ENCODE measurements around the gene POLR2E. TPM values are rescaled to one million over a fixed set of nuclear protein-coding genes. Genes with fewer than 3 reads are reported as not detected.
A peak's percentile ranks its signal among the peaks of the same experiment; 100 is the strongest.

POLR2E gene
- total and polyA plus RNA-seq, 9 of the 15 experiments (the other 6 are each of a cell fraction or from before 2014, with no cell fraction given): 3.4 to 413 (median 244) TPM

- peak; percentile 99 for TF ChIP-seq NFYB (IDR thresholded peaks at IDR 0.05; ENCODE audit: extremely low read depth, insufficient read length)
- peak; percentile 30; the same call in 1 of the 2 replicates for TF ChIP-seq CEBPZ (IDR thresholded peaks at IDR 0.05; ENCODE audit: borderline replicate concordance, low read depth, low read length)
- TF ChIP-seq PML (IDR thresholded peaks at IDR 0.05; ENCODE audit: low read length): peak; percentile 23; the same call in 1 of the 2 replicates
- TF ChIP-seq BCOR (IDR thresholded peaks at IDR 0.05): peak; percentile 100
- TF ChIP-seq PHF21A (IDR thresholded peaks at IDR 0.05; ENCODE audit: borderline replicate concordance, low read depth): peak; percentile 91; the same call in 1 of the 2 replicates
- no peak for TF ChIP-seq IFI16 (CRISPR knock-in tag; IDR thresholded peaks at IDR 0.05)
- TF ChIP-seq EP400 (IDR thresholded peaks at IDR 0.05): no peak
- TF ChIP-seq, protein P1, sequence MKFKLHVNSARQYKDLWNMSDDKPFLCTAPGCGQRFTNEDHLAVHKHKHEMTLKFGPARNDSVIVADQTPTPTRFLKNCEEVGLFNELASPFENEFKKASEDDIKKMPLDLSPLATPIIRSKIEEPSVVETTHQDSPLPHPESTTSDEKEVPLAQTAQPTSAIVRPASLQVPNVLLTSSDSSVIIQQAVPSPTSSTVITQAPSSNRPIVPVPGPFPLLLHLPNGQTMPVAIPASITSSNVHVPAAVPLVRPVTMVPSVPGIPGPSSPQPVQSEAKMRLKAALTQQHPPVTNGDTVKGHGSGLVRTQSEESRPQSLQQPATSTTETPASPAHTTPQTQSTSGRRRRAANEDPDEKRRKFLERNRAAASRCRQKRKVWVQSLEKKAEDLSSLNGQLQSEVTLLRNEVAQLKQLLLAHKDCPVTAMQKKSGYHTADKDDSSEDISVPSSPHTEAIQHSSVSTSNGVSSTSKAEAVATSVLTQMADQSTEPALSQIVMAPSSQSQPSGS (CRISPR knock-in tag; IDR thresholded peaks at IDR 0.05): no peak
- TF ChIP-seq, protein P2, sequence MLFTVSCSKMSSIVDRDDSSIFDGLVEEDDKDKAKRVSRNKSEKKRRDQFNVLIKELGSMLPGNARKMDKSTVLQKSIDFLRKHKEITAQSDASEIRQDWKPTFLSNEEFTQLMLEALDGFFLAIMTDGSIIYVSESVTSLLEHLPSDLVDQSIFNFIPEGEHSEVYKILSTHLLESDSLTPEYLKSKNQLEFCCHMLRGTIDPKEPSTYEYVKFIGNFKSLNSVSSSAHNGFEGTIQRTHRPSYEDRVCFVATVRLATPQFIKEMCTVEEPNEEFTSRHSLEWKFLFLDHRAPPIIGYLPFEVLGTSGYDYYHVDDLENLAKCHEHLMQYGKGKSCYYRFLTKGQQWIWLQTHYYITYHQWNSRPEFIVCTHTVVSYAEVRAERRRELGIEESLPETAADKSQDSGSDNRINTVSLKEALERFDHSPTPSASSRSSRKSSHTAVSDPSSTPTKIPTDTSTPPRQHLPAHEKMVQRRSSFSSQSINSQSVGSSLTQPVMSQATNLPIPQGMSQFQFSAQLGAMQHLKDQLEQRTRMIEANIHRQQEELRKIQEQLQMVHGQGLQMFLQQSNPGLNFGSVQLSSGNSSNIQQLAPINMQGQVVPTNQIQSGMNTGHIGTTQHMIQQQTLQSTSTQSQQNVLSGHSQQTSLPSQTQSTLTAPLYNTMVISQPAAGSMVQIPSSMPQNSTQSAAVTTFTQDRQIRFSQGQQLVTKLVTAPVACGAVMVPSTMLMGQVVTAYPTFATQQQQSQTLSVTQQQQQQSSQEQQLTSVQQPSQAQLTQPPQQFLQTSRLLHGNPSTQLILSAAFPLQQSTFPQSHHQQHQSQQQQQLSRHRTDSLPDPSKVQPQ (CRISPR knock-in tag; IDR thresholded peaks at IDR 0.05; ENCODE audit: borderline replicate concordance): no peak
- TF ChIP-seq, protein P3, sequence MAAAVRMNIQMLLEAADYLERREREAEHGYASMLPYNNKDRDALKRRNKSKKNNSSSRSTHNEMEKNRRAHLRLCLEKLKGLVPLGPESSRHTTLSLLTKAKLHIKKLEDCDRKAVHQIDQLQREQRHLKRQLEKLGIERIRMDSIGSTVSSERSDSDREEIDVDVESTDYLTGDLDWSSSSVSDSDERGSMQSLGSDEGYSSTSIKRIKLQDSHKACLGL (CRISPR knock-in tag; IDR thresholded peaks at IDR 0.05; ENCODE audit: borderline replicate concordance, poor library complexity, severe bottlenecking): no peak
- no peak for TF ChIP-seq MTF1 (CRISPR knock-in tag; IDR thresholded peaks at IDR 0.05; ENCODE audit: borderline replicate concordance)
- 0 out of 2 replicates have a peak, but pooled peaks have one; percentile 13 for TF ChIP-seq MXI1 (IDR thresholded peaks at IDR 0.05; ENCODE audit: low read depth, low read length)
- peak; percentile 96 for TF ChIP-seq NEUROD1 (IDR thresholded peaks at IDR 0.05; ENCODE audit: borderline replicate concordance, low read depth, low read length, partially characterized antibody)
- peak; percentile 83 for TF ChIP-seq ZFP36 (IDR thresholded peaks at IDR 0.05; ENCODE audit: low read depth, low read length, partially characterized antibody)
- no peak for TF ChIP-seq ZNF778 (CRISPR knock-in tag; IDR thresholded peaks at IDR 0.05)
- TF ChIP-seq NONO (IDR thresholded peaks at IDR 0.05; ENCODE audit: low read depth in 2 of 2, low read length in 1 of 2): no peak
- TF ChIP-seq NELFE (IDR thresholded peaks at IDR 0.05; ENCODE audit: insufficient read depth, insufficient read length): no peak
- no peak for TF ChIP-seq CBFB (CRISPR knock-in tag; IDR thresholded peaks at IDR 0.05)
Measured at GRCh38 chr19:1040476-1041271, 54.5 kb downstream of the POLR2E start (continued).

All from K562 (cell line).